Activated naive CD8-positive, alpha-beta T cell treated with anti-CD3 and anti-CD28 coated beads for 36 hours (primary cell): ENCODE data around the gene GSTA1. TPM values are rescaled to one million over a fixed set of nuclear protein-coding genes. Genes with fewer than 3 reads are reported as not detected.
"Not testable (repeated sequence)": the region's sequence is repeated elsewhere in the genome, so short reads cannot be mapped to it uniquely, and the experiment has no call there.

Experiments used
- DNase-seq: peaks from one replicate; pipeline ENCODE4 v3.0.0; 2021
- H3K27ac Mint-ChIP-seq: one replicate; pipeline ENCODE4 v1.8.0; 2022; ENCODE audit warnings: mild to moderate bottlenecking, moderate library complexity, mixed read lengths
- H3K27me3 Mint-ChIP-seq: one replicate; pipeline ENCODE4 v1.8.0; 2022; ENCODE audit warnings: mild to moderate bottlenecking, mixed read lengths
- H3K36me3 Mint-ChIP-seq: one replicate; pipeline ENCODE4 v1.8.0; 2021; ENCODE audit warnings: mild to moderate bottlenecking, mixed read lengths
- H3K4me1 Mint-ChIP-seq: one replicate; pipeline ENCODE4 v1.8.0; 2021; ENCODE audit warnings: mixed read lengths
- H3K4me3 Mint-ChIP-seq: one replicate; pipeline ENCODE4 v1.8.0; 2022; ENCODE audit warnings: mild to moderate bottlenecking, moderate library complexity, mixed read lengths
- H3K9me3 Mint-ChIP-seq: one replicate; pipeline ENCODE4 v1.8.0; 2022; ENCODE audit warnings: mixed read lengths
- total RNA-seq, 2 experiments: library from RNA; stranded (reverse); gene quantifications; one replicate each; pipeline ENCODE4 v1.2.3, GENCODE V29; 2021

The GSTA1 gene
- total RNA-seq, 2 experiments from 2014 or later: not detected

- H3K27ac Mint-ChIP-seq: no peak overlapping the region
- H3K36me3 Mint-ChIP-seq: no peaks in the 10 kb centered on the region
- H3K4me1 Mint-ChIP-seq: no peaks in the 10 kb centered on the region
- no peak for DNase-seq
- no peak overlapping the region for H3K4me3 Mint-ChIP-seq
- no peaks in the 10 kb centered on the region for H3K9me3 Mint-ChIP-seq
- peaks cover 6% of the 10 kb centered on the region for H3K27me3 Mint-ChIP-seq
These were observed 18.2 kb upstream of the GSTA1 start for GRCh38 chr6:52821842-52822241.

- peaks cover 3% of the 10 kb centered on the region for H3K4me1 Mint-ChIP-seq
- no peak for DNase-seq
- peaks cover 6% of the 10 kb centered on the region for H3K27me3 Mint-ChIP-seq
- no peaks in the 10 kb centered on the region for H3K9me3 Mint-ChIP-seq
- H3K4me3 Mint-ChIP-seq: no peak overlapping the region
- H3K36me3 Mint-ChIP-seq: no peaks in the 10 kb centered on the region
- H3K27ac Mint-ChIP-seq: no peak overlapping the region
These were observed 16.6 kb upstream of the GSTA1 start for GRCh38 chr6:52820198-52820597.

GRCh38 chr6:52815167-52816092, 11.8 kb upstream of the GSTA1 start:
- no peaks in the 10 kb centered on the region for H3K36me3 Mint-ChIP-seq
- H3K27ac Mint-ChIP-seq: no peak overlapping the region
- H3K27me3 Mint-ChIP-seq: peaks cover 3% of the 10 kb centered on the region
- H3K9me3 Mint-ChIP-seq: no peaks in the 10 kb centered on the region
- no peak overlapping the region for H3K4me3 Mint-ChIP-seq
- peak; percentile 31 for DNase-seq
- H3K4me1 Mint-ChIP-seq: peaks cover 3% of the 10 kb centered on the region

- H3K27ac Mint-ChIP-seq, H3K9me3 Mint-ChIP-seq, H3K36me3 Mint-ChIP-seq, DNase-seq, H3K27me3 Mint-ChIP-seq, H3K4me1 Mint-ChIP-seq, H3K4me3 Mint-ChIP-seq: not testable (repeated sequence)
These were observed 10.9 kb upstream of the GSTA1 start for GRCh38 chr6:52814545-52814944.

GRCh38 chr6:52809777-52810176, 6.2 kb upstream of the GSTA1 start:
- H3K4me3 Mint-ChIP-seq, H3K27me3 Mint-ChIP-seq, H3K4me1 Mint-ChIP-seq, DNase-seq, H3K27ac Mint-ChIP-seq, H3K36me3 Mint-ChIP-seq, H3K9me3 Mint-ChIP-seq: not testable (repeated sequence)

GRCh38 chr6:52808660-52809059, 5.0 kb upstream of the GSTA1 start:
- Mint-ChIP-seq H3K4me1 (no peaks in the 10 kb centered on the region), H3K27me3 (peaks cover 7% of the 10 kb centered on the region), H3K27ac (no peak overlapping the region), H3K36me3 (no peaks in the 10 kb centered on the region), H3K4me3 (no peak overlapping the region), H3K9me3 (no peaks in the 10 kb centered on the region)
- DNase-seq: no peak

GRCh38 chr6:52802806-52803205, 810 bp downstream of the GSTA1 start:
- Mint-ChIP-seq H3K27me3 (peaks cover 26% of the 10 kb centered on the region), H3K4me3 (no peak overlapping the region), H3K27ac (no peak overlapping the region), H3K36me3 (no peaks in the 10 kb centered on the region), H3K4me1 (no peaks in the 10 kb centered on the region), H3K9me3 (no peaks in the 10 kb centered on the region)
- DNase-seq: no peak

- Mint-ChIP-seq H3K4me1 (no peaks in the 10 kb centered on the region), H3K9me3 (no peaks in the 10 kb centered on the region), H3K27ac (no peak overlapping the region), H3K36me3 (no peaks in the 10 kb centered on the region), H3K4me3 (no peak overlapping the region), H3K27me3 (peaks cover 34% of the 10 kb centered on the region)
- no peak for DNase-seq
These were observed 2.3 kb downstream of the GSTA1 start for GRCh38 chr6:52801188-52801841.

- not testable (repeated sequence) for H3K4me1 Mint-ChIP-seq, H3K36me3 Mint-ChIP-seq, H3K9me3 Mint-ChIP-seq, H3K4me3 Mint-ChIP-seq, H3K27ac Mint-ChIP-seq, DNase-seq
- H3K27me3 Mint-ChIP-seq: peaks cover 30% of the 10 kb centered on the region
These were observed 4.3 kb downstream of the GSTA1 start for GRCh38 chr6:52799272-52799671.

GRCh38 chr6:52794366-52794765, 9.2 kb downstream of the GSTA1 start:
- H3K27ac Mint-ChIP-seq, H3K27me3 Mint-ChIP-seq, H3K9me3 Mint-ChIP-seq, H3K4me1 Mint-ChIP-seq, DNase-seq, H3K4me3 Mint-ChIP-seq, H3K36me3 Mint-ChIP-seq: not testable (repeated sequence)

- Mint-ChIP-seq H3K4me3 (no peak overlapping the region), H3K9me3 (peaks cover 4% of the 10 kb centered on the region), H3K27me3 (peaks cover 13% of the 10 kb centered on the region), H3K4me1 (peaks cover 2% of the 10 kb centered on the region), H3K36me3 (no peaks in the 10 kb centered on the region), H3K27ac (no peak overlapping the region)
- DNase-seq: no peak
These were observed 12.8 kb downstream of the GSTA1 start for GRCh38 chr6:52790861-52791260.

- peaks cover 13% of the 10 kb centered on the region for H3K27me3 Mint-ChIP-seq
- not testable (repeated sequence) for H3K36me3 Mint-ChIP-seq, H3K9me3 Mint-ChIP-seq, H3K4me1 Mint-ChIP-seq, DNase-seq, H3K4me3 Mint-ChIP-seq, H3K27ac Mint-ChIP-seq
These were observed 14.0 kb downstream of the GSTA1 start for GRCh38 chr6:52789658-52790057.

GRCh38 chr6:52788478-52788877, 15.1 kb downstream of the GSTA1 start:
- Mint-ChIP-seq H3K36me3 (no peaks in the 10 kb centered on the region), H3K4me1 (peaks cover 2% of the 10 kb centered on the region), H3K27me3 (peaks cover 13% of the 10 kb centered on the region), H3K27ac (no peak overlapping the region), H3K9me3 (peaks cover 7% of the 10 kb centered on the region), H3K4me3 (no peak overlapping the region)
- no peak for DNase-seq

GRCh38 chr6:52787917-52788316, 15.7 kb downstream of the GSTA1 start:
- no peak overlapping the region for H3K4me3 Mint-ChIP-seq
- DNase-seq: no peak
- H3K27me3 Mint-ChIP-seq: peaks cover 13% of the 10 kb centered on the region
- no peak overlapping the region for H3K27ac Mint-ChIP-seq
- H3K4me1 Mint-ChIP-seq: peaks cover 2% of the 10 kb centered on the region
- H3K9me3 Mint-ChIP-seq: peaks cover 7% of the 10 kb centered on the region
- no peaks in the 10 kb centered on the region for H3K36me3 Mint-ChIP-seq

- H3K27ac Mint-ChIP-seq: no peak overlapping the region
- peaks cover 3% of the 10 kb centered on the region for H3K9me3 Mint-ChIP-seq
- DNase-seq: no peak
- no peaks in the 10 kb centered on the region for H3K36me3 Mint-ChIP-seq
- peaks cover 2% of the 10 kb centered on the region for H3K4me1 Mint-ChIP-seq
- H3K4me3 Mint-ChIP-seq: no peak overlapping the region
- peaks cover 16% of the 10 kb centered on the region for H3K27me3 Mint-ChIP-seq
These were observed 17.2 kb downstream of the GSTA1 start for GRCh38 chr6:52786249-52786956.
